OCI-LY3 (cell line): ENCODE data around the gene CYP2C8.
"Not testable (repeated sequence)": the region's sequence is repeated elsewhere in the genome, so short reads cannot be mapped to it uniquely, and the experiment has no call there.

Source experiments
- EZH2phosphoT487 ChIP-seq: fragments of 200-600 bp; shearing (Covaris generic); IDR thresholded peaks from 2 replicates; pipeline ENCODE4 v1.6.1; 2018; ENCODE audit warnings: antibody characterized with exemption, mixed run types, low read depth
- TF ChIP-seq, protein P1 (sequence below): fragments of 200-600, 300-600 bp; sonication (generic); IDR thresholded peaks from 2 replicates; pipeline ENCODE4 v1.5.1; 2014; ENCODE audit warnings: antibody characterized with exemption, low read length, low read depth

DNA sequence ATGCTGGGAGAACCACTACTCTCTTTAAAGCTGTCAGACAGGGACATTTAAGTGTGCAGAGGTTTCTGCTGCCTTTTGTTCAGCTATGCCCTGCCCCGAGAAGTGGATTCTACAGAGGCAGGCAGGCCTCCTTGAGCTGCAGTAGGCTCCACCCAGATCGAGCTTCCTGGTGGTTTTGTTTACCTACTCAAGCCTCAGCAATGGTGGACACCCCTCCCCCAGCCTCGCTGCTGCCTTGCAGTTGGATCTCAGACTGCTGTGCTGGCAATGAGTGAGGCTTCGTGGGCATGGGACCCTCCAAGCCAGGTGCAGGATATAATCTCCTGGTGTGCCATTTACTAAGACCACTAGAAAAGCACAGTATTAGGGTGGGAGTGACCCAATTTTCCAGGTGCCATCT is 5.2 kb downstream of the CYP2C8 start:
- TF ChIP-seq, protein P1, sequence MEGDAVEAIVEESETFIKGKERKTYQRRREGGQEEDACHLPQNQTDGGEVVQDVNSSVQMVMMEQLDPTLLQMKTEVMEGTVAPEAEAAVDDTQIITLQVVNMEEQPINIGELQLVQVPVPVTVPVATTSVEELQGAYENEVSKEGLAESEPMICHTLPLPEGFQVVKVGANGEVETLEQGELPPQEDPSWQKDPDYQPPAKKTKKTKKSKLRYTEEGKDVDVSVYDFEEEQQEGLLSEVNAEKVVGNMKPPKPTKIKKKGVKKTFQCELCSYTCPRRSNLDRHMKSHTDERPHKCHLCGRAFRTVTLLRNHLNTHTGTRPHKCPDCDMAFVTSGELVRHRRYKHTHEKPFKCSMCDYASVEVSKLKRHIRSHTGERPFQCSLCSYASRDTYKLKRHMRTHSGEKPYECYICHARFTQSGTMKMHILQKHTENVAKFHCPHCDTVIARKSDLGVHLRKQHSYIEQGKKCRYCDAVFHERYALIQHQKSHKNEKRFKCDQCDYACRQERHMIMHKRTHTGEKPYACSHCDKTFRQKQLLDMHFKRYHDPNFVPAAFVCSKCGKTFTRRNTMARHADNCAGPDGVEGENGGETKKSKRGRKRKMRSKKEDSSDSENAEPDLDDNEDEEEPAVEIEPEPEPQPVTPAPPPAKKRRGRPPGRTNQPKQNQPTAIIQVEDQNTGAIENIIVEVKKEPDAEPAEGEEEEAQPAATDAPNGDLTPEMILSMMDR = not testable (repeated sequence)
- not testable (repeated sequence) for TF ChIP-seq EZH2phosphoT487
